ENCODE results near the gene REV3L.

Gene REV3L

GRCh38 chr6:111462770-111463391, 20.1 kb downstream of the REV3L start:
- DNase-seq, result no peak

GRCh38 chr6:111461860-111462259, 21.2 kb downstream of the REV3L start:
- no peak for DNase-seq

GRCh38 chr6:111458670-111459232, 24.3 kb downstream of the REV3L start:
- DNase-seq, result no peak

- DNase-seq, result no peak
Measured at GRCh38 chr6:111456208-111456607, 26.8 kb downstream of the REV3L start.

- DNase-seq, result no peak
Measured at GRCh38 chr6:111450636-111451035, 32.4 kb downstream of the REV3L start.

GRCh38 chr6:111450087-111450486, 32.9 kb downstream of the REV3L start:
- no peak for DNase-seq

GRCh38 chr6:111449129-111449528, 33.9 kb downstream of the REV3L start:
- DNase-seq, result no peak

- DNase-seq, result no peak
Measured at GRCh38 chr6:111447051-111447450, 36.0 kb downstream of the REV3L start.

- DNase-seq, result no peak
Measured at GRCh38 chr6:111445861-111446267, 37.2 kb downstream of the REV3L start.

- DNase-seq, result no peak
Measured at GRCh38 chr6:111444794-111445193, 38.2 kb downstream of the REV3L start.

- DNase-seq, result no peak
Measured at GRCh38 chr6:111441678-111442243, 41.3 kb downstream of the REV3L start.

GRCh38 chr6:111439171-111439570, 43.8 kb downstream of the REV3L start:
- no peak for DNase-seq

GRCh38 chr6:111437573-111437972, 45.4 kb downstream of the REV3L start:
- no peak for DNase-seq

GRCh38 chr6:111432511-111432910, 50.5 kb downstream of the REV3L start:
- DNase-seq, result no peak

- DNase-seq, result no peak
Measured at GRCh38 chr6:111430605-111431376, 52.2 kb downstream of the REV3L start.

GRCh38 chr6:111429571-111429970, 53.4 kb downstream of the REV3L start:
- DNase-seq, result no peak

- DNase-seq, result no peak
Measured at GRCh38 chr6:111428811-111429210, 54.2 kb downstream of the REV3L start.

- DNase-seq, result no peak
Measured at GRCh38 chr6:111427341-111428116, 55.5 kb downstream of the REV3L start.

GRCh38 chr6:111423960-111424846, 58.8 kb downstream of the REV3L start:
- DNase-seq, result no peak

GRCh38 chr6:111423055-111423633, 59.9 kb downstream of the REV3L start:
- DNase-seq, result no peak

- DNase-seq, result no peak
Measured at GRCh38 chr6:111418971-111419693, 63.9 kb downstream of the REV3L start.
